ENCODE measurements around the gene FN3K.
A peak's percentile ranks its signal among the peaks of the same experiment; 100 is the strongest.

FN3K gene

DNA sequence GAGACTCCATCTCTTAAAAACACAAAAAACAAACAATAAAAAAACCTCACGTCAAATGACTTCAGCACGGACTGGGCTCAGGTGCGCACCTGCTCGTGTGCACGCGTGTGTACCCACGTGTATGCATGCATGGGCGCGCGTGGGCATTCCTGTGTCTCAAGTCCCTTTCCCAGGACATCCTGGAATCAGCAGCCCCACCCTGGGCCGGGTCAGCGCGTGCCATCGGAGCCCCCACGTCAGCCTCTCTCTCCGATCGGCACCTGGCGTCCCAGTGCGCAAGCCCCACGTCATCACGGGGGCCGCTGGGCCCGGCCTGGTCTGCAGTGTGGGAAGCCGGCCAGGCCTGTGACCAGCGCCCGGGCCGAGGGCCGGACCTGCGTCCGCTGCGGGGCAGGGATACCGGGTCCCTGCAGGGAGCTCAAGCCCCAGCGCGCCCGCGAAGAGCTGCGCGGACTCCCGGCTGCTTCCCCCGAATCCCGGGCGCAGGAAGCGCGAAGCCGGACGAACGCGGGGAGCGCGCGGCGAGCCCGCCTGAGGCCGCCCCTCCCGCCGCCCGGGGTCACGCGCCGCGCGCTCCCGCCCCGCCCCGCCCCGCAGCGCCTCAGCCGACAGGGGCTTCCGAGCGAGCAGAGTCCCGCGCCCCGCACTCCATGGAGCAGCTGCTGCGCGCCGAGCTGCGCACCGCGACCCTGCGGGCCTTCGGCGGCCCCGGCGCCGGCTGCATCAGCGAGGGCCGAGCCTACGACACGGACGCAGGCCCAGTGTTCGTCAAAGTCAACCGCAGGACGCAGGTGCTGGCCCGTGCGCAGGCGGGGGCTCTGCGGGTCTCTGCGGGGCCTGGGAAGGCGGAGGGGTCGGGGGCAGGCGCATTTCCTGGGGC is at the start of gene FN3K:
Gene FN3K, plus strand, starts transcription at position 629 of the 880 bp plus-strand sequence. Its CDS starts 22 bp downstream, at position 651.
- FAIRE-seq, result no peak
- DNase-seq (ENCODE audit: low spot score), result peak; percentile 48

DNA sequence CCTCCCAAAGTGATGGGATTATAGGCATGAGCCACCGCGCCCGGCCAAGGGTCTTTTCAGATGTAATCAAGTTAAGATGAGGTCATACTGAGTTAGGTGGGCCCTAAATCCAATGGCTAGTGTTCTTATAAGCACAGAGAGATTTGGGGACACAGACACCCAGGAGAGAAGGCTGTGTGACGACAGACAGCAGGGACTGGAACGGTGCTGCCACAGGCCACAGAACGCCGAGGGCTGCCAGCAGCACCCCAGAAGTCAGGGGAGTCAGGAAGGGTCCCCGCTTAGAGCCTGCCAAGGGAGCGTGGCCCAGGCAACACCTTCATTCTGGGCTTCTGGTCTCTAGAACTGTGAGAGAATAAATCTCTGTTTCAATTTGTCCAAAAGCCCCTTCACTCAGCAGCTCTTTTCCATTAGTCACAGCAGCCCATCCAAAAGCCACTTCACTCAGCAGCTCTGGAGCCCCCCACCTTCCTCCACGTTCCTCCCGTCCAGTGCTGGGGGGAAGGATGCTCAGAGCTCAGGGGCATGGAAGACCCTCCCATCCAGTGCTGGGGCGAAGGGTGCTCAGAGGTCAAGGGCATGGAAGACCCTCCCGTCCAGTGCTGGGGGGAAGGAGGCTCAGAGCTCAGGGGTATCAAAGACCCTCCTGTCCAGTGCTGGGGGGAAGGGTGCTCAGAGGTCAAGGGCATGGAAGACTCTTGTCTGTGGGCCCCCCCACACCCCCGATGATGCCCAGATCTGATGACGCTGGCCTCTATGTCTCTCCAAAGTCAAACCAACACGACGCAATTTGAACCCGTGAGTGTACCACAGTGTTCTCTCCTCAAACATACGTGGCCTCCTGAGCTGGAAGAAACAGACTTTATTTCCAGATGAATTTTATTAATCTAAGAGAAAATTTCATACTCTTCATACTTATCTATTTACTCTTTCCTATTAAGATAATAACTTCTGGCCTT is 48.8 kb upstream of the FN3K start:
- DNase-seq (ENCODE audit: low spot score) (no peak), FAIRE-seq (peak; percentile 9)

DNA sequence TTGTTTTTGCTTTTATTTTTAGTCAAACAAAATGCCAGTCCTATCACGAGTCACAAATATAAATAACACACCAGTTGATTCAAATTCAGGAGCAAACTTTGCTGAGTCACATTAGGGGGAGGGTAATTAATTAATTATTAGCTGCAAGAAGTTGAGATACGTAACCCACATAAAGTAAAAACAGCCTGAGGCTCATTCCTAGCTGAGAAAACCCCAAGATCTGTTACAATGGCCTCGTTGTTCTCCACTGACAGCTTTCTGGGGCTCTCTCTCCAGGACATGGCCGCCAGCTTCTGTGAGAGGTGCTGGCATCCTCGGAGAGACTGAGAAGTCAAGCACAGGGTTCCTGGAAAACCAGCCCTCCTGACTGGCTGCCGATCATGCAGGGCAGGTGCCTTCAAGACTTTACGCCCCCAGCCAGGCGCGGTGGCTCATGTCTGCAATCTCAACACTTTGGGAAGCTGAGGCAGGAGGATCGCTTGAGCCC is 48.0 kb upstream of the FN3K start:
- DNase-seq (ENCODE audit: low spot score), result no peak
- FAIRE-seq, result no peak

DNA sequence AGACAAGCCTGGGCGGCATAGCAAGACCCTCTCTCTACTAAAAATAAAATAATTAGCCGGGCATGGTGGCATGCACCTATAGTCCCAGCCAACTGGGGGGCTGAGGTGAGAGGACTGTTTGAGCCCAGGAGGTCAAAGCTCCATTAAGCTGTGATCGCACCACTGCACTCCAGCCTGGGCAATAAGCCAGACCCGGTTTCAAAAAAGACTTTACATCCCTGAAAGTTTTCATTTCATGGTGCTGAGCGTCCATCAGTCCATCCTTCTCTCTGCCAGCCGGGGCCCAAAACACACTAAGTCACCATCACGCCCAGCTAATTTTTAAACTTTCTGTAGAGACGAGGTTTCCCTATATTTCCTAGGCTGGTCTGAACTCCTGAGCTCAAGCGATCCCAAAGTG is 47.5 kb upstream of the FN3K start:
- FAIRE-seq, result no peak

DNA sequence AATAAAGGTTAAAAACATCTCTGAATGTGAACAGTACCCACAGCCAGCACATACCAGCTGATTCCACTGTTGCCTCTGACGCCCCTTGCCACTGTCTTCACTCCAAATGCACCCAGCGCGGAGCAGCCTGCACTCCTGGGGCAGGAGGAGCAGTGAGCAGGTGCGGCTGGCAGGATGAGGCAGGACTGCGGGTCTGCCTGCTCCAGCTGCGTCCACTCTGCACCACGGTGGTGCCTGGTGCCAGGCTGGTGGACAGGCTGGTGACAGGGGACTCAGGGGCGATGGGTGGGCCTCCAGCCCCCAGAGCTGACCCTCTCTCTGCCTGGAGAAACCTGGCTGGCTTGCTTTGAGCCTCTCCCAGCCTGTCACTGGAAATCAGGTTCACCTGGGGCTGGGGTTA is 46.3 kb upstream of the FN3K start:
- no peak for FAIRE-seq
- DNase-seq (ENCODE audit: low spot score), result no peak

More for the DNA sequence above, 47.5 kb upstream of the FN3K start:
- DNase-seq (ENCODE audit: low spot score), result no peak

DNA sequence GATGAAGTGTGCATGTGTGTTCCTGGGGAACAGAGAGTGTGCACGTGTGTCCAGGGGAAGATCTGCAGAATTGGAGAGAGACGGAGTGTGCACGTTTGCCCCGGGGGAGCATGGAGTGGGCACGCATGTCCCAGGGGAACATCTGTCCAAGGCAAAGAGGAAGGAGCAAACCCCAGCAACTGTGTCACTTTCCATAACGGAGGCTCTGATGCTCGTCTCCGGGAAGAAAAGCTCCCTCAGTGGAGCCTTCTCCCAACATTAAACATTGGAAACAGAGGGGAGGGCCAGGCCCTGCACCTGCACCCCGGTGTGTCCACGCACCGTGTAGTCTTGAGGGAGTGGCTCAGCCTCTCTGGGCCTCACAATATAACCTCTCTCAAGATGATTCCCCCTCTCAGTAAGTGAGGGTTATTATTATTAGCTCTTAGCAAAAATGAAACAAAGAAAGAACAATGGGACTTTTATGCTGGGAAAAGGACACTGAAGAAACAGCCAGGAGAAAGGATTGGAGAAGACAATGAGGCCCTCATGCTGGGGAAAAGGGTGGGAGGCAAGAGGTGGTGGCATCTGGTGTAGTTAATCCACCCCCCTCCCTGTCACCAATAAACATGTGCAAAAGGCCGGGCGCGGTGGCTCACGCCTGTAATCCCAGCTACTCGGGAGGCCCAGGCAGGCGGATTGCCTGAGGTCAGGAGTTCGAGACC is 44.5 kb upstream of the FN3K start:
- FAIRE-seq (no peak), DNase-seq (ENCODE audit: low spot score) (no peak)

DNA sequence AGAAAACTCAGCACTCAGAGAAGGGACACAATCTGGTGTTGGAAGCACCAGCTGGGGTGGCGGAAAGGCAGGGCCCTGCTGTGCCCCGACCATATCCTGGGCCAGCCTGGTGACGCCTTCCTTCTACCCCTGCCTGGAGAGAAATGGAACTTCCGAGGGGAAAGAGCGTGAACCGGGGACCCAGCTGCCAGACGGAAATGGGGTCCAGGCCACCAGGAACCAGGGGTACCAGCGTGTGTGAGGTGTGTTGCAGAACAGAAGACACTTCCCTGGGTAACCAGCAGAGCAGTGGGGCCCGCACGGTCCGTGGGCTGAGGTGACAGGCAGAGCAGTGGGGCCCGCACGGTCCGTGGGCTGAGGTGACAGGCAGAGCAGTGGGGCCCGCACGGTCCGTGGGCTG is 43.7 kb upstream of the FN3K start:
- DNase-seq (ENCODE audit: low spot score) (no peak), FAIRE-seq (no peak)

DNA sequence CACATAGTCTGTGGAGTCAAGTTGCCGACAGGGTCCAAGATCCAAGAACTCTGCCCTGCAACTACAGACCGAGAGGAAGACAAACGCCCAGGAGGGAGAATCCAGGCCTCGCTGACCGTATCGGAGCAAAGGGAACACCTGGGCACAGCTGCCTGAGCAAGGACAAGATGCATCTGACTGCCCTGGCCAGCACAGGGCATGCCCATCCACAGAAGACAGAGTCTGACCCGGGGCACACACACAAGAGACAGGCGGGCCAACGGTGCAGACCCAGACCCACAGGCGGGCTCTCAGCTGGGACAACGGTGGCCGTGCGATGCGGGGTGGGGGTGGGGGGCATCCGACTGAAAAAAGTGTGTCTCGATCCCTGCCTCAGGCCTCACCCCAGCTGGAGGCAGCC is 43.1 kb upstream of the FN3K start:
- DNase-seq (ENCODE audit: low spot score) (no peak), FAIRE-seq (no peak)

DNA sequence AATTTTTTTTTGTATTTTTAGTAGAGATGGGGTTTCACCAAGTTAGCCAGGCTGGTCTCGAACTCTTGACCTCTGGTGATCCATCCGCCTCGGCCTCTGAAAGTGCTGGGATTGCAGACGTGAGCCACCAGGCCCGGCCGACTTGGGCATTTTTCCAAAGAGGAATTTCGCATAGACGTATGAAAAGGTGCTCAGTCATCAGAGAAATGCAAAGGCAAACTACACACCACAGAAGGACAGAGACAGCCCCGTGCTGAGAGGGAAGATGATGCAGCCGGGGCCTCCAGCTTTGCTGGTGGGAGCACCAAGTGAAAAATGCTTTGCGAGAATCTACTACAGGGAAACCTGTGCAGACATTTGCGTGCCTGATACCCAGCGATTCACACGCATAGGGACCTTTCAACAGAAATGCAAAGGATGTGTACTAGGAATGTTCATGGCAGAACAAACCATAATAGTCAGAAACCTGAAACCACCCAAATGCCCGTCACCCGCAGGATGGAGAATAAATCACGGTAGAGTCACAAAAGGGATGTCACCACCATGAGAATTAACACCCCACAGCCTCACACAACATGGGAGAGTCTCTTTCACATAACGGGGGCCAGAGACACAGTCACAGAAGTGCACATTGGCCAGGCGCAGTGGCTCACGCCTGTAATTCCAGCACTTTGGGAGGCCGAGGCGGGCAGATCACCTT is 42.1 kb upstream of the FN3K start:
- FAIRE-seq (no peak), DNase-seq (ENCODE audit: low spot score) (no peak)

DNA sequence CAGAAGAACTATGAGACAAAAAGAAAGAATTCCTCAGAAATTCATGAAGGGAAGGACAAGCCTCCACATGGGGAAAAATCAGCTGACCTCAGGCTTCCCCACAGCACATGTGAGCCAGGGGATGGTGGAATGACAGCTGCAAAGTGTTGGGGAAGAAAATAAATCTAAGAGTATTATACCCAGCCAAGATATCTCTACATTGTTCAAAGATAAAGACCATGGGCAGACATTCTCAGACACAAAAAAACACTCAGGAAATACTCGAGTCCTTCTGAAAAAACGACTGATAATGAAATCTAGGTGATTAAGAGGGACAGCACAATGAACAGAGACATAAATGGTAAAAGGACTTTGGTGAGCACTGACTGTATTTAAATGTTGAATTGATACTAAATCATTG is 40.8 kb upstream of the FN3K start:
- DNase-seq (ENCODE audit: low spot score) (no peak), FAIRE-seq (no peak)

DNA sequence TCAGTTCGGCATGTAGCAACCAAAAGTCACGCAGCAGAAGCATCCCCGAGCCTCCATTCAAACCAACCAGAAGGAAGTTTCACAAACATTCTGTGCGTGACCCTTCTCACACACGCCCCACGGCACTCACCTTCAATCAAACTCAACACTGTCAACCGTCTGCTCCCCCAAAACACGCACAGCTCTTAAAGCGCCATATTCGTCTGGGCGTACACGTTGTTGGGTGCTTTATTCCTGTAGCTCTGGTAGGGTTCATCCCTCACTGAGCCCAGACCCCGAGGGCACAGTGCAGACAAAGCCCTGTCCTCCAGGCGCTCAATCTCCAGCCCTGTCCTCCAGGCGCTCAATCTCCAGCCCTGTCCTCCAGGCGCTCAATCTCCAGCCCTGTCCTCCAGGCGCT is 39.2 kb upstream of the FN3K start:
- DNase-seq (ENCODE audit: low spot score) (no peak), FAIRE-seq (no peak)

DNA sequence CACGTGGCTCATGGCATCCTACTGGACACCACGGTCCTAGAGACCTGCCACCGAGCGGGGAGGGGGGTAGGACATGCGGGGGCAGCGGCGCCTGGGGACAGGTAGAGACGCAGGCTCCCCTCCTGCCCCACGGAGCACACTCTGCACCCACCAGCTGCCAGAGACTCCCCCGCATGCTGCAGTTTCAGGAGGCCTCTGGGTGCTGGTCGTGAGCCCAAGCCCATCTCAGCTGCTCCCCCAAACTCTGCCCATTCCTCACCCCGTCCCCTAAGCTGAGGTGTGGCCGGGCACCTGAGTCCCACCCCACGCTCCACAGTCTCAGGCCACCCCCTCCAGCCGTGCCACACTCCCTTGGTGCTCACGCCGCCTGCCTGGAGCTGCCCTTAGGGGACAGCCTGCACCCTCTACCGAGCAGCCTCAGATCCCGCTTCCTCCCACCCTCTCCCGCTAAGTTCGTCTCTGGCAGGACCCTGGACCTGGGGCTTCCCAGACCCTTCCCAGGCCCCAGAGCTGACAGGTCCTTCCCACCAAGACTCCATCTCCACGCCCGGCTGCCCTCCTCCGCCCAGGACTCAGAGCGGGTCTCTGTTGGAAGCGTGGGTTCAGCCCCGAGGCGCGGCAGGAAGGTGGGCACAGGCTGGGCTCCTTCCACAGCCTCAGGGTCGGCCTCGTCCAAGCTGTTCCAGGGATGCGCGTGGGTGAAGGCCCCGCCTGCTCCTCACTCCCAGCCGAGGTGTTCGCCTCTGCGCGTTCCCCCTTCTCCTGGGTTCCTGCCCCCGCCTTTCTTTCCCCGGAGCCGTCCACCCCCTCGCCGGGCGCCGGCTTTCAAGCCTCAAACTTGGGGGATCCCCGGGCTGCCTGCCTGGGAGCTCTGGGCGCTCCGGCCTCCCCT is 38.3 kb upstream of the FN3K start:
- DNase-seq (ENCODE audit: low spot score) (no peak), FAIRE-seq (no peak)

DNA sequence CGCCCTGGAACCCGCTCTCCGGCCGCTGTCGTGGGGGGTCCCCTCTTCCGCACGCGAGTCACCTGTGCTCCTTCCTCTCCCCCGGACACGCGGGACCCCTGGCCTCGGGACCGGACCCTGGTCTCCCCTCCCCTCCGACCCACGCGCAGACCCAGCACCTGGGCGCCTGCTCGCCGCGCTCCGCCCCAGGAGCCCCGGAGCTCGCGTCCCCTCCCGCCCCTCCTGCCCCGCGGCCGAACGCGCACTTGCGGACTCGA is 37.7 kb upstream of the FN3K start:
- FAIRE-seq, result no peak

DNA sequence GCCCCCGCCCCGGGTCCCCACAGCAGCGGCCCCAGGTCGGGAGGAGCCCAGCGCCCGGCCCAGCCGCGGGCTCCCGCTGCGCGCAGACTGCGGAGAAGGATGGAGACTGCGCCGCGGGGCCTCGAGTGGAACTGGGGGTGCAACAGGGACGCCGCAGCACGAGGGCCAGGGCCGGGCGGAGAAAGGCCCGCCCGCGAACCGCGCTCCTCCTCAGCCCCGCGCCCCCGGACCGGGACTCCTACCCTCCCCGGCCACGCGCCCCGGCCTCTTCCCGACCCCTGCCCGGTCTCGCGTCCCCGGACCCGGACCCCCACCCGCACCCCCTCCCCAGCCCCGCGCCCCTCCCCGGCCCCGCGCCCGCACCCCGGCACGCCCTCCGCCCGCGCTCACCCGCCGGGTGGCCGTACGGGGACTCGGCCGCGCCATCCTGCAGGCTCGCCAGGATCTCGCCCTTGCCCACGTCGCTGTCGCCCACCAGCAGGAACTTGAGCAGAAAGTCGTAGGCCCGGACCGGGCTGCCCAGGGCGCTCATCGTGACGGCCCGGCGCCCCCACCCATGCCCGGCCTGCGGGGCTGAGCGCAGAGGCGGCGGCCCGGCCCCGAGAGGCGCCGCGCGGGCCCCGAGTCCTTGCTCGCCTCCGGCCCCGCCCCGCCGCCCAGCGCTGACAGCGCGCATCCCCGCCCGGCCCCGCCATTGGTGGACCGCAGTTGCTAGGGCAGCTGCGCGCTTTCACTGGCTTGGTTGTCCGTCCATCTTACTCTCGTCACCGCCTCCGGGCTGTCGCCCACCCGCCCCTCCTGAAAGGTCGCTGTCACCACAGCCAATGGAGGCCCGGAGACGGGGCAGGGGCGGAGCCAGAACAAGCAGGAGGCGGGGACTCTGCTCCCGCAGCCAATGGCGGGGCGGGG is 37.1 kb upstream of the FN3K start, which contains the start of gene RAB40B:
Gene RAB40B, minus strand, starts transcription at position 634 of the 909 bp plus-strand sequence. Its CDS starts 102 bp downstream, at position 532.
- DNase-seq (ENCODE audit: low spot score), result peak; percentile 100
- FAIRE-seq, result peak; percentile 99

More for the DNA sequence above, 37.7 kb upstream of the FN3K start:
- no peak for DNase-seq (ENCODE audit: low spot score)

DNA sequence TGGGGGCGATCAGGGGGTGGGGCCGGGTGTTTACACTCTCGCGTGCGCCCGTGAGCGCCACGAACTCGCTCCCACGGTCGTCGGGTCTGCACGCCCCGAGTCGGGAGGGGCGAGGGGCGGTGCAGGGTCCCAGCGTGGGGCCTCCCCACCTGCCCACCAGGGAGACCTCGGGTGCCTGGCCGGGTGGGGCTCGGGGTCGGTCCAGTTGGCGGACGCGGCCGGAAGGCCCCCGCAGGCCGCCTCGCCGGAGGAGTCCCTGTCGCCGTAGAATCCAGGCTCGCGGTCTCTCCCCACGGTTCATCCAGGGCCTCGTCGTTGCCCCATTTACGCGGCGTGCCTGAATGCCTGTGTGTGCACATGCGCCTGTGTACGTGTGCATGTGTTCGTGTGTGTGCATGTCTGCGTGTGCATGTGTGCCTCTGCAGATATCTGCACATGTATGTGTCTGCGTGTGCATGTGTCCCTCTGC is 36.4 kb upstream of the FN3K start:
- DNase-seq (ENCODE audit: low spot score) (no peak), FAIRE-seq (no peak)

DNA sequence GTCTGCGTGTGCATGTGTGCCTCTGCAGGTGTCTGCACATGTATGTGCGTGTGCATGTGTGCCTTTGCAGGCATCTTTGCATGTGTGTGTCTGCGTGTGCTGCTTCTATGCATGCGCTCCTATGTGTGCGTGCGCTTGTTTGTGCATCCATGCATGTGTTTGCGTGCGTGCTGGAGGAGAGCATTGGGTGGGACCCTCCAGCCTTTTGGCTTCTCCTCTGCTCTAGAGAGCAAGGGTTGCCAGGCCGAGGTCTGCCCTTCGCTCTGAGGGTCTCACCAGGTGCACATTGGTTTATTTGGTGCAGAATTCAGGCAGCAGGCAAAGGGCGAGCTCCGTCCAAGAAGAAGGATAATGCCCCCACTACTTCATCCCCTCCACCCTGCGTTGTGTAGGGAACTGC is 35.9 kb upstream of the FN3K start:
- no peak for FAIRE-seq

DNA sequence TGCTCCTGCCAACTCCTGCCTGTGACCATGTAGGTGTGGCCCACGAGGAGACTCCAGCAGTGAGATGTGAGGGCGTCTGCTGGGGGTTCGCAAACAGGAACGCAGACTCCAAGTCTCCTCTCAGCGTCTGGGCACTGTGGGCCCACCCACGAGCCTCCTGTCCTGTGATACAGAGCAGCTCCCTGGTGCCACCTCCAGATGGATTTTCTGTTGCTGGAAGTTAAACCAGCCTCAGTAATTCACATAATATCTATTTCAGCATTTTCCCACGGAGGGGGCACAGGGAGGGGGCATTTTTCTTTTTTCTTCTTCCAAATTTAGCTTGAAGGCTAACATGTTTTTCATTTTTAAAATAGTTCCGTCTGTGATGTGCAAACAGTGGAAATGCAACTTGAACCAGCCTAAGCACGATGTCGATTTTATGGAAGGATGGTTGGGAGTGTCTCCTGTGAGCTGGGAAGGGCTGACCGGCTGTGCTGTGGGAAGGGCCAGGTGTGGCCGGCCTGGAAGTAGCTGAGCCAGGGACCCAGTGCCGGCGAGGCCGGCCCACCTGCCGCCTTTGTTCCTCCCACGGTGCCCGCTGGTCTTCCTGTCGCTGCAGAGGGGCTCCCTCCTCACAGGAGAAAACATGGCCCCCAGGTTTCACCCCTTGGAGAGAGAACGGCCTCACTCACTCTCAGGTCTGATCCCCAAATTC is 33.0 kb upstream of the FN3K start:
- FAIRE-seq, result no peak
- DNase-seq (ENCODE audit: low spot score), result no peak

More for the DNA sequence above, 35.9 kb upstream of the FN3K start:
- DNase-seq (ENCODE audit: low spot score), result no peak

Measured in urothelium cell line (cell line).